HG03025 (cell line): ENCODE data around the gene OR2T8.

Experiments used
- ATAC-seq: cut with Tn5 transposase; IDR thresholded peaks from one replicate; pipeline ENCODE4 v1.9.1; 2021; ENCODE audit warnings: mild to moderate bottlenecking, moderate library complexity; ENCODE audit not compliant: unreplicated experiment, low FRiP score

Gene OR2T8, protein sequence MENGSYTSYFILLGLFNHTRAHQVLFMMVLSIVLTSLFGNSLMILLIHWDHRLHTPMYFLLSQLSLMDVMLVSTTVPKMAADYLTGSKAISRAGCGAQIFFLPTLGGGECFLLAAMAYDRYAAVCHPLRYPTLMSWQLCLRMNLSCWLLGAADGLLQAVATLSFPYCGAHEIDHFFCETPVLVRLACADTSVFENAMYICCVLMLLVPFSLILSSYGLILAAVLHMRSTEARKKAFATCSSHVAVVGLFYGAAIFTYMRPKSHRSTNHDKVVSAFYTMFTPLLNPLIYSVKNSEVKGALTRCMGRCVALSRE

DNA sequence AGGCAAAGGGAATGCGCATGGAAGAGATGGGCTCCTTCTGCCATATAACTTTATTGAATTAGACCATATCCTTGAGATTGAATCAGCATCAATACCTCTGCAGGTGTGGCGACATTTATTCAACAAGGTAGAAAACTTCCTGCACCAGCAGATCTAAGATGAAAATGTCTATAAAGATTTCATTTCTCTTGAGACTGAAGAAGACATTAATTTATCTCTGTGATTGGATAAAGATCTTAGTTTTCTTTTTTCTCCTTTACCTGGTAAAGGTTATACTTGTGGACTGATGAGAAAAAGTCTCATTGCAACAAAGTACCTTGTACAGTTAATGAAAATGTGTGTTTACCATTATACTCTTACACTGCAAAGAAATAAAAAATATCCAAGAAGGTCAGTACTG lies at the start of gene OR2T8:
TSS of gene OR2T8 (plus strand) at position 301 of the 400 bp plus-strand sequence. CDS start 766 bp downstream, outside the sequence.
- ATAC-seq: no peak

DNA sequence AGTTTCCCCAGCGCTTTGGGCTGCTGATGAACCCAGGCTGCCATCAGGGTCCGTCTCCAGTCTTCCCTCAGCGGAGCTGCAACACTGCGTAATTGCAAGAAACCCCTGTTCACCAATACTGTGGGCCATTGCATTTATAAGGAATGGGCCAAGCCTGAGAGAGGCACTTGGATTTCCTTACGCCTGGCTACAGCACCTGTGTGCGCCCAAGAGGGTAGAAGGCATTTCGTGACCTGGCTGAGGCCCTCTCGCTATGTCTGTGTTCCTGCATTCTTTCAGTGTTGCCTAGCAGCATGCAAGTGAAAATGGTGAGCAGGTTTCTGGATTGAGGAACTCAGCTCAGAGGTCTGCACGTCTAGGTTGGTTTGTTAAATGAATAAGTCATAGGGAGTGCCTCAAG lies 36.7 kb upstream of the OR2T8 start:
- ATAC-seq: no peak

DNA sequence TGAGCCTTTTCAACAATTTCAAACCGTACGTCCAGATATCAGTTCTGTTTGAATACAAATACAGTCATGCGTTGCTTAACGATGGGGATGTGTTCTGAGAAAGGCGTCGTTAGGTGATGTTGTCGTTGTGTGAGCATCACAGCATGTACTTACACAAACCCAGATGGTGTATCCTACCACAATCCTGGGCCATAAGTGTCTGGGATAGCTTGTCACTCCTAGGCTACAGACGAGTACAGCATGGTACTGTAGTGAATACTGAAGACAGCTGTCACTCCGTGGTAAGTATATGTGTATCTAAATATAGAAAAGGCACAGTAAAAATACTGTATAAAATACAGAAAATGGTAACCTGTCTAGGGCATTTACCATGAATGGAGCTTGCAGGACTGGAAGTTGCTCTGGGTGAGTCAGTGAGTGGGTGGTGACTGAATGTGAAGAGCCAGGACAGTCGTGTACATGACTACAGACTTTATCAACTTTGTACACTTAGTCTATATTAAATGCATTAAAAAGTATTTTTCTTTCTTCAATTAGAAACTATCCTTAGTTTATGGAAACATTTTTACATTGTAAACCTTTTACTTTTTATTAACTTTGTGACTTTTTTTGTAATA lies 35.1 kb upstream of the OR2T8 start:
- no peak for ATAC-seq

DNA sequence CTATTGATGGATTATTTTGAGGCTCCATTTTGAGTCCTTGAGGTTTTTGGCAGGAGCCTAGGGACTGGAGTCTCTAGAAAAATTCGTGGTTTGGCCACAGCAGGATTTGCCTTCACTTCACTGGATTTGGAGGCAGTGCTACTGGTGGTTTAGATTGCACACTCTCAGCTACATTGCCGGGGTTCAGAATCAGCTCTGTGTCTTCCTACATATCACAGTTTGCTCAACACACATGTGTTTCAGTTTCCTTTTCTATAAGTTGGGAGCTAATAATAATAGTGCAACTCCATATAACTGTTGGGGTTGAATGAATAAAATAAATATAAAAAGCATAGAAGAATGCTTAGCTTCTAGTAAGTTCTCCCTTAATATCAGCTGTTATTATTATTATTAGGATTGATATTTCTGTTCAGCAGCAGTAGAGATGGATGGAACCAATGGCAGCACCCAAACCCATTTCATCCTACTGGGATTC lies 24.9 kb upstream of the OR2T8 start, which contains the start of gene OR2W3:
TSS of gene OR2W3 (plus strand) at position 425 of the 475 bp plus-strand sequence. CDS start at position 425, 0 bp downstream.
- ATAC-seq: no peak

DNA sequence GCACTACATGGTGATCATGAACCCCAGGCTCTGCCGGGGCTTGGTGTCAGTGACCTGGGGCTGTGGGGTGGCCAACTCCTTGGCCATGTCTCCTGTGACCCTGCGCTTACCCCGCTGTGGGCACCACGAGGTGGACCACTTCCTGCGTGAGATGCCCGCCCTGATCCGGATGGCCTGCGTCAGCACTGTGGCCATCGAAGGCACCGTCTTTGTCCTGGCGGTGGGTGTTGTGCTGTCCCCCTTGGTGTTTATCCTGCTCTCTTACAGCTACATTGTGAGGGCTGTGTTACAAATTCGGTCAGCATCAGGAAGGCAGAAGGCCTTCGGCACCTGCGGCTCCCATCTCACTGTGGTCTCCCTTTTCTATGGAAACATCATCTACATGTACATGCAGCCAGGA lies 24.1 kb upstream of the OR2T8 start:
- no peak for ATAC-seq

DNA sequence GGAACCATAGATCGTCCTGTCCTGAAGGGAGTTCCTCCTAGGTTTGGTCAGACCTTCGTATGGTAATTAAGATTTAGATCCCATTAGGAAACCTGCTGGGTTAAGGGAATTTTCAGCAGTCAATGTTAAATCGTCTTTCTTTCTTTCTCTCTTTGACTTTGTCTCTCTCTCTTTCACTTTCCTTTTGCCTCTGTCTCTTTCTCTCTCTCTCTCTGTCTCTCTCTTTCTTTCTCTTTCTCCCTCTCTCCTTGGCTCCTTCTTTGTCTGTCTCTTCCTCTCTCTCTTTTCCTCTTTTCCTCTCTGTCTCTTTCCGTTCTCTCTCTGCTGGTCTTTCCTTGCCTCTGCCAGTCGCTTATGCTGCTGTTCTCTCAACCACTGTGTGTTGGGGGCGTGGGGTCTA lies 15.9 kb upstream of the OR2T8 start:
- no peak for ATAC-seq

DNA sequence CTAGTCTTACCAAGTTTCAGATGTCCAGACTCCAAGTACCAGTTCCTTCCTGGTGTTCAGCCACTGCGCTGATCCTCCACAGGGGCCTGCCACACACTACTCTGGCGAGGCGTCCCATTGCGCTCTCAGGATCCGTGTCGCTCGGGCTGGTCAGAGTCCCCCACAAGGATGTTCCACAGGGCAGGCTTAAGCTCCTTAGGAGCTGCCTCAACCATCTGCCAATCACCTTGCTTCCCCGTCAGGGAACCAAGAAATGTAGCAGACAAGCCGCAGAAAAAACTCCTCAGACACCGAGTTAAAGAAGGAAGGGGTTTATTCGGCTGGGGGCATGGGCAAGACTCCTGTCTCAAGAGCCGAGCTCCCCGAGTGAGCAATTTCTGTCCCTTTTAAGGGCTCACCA lies 14.9 kb upstream of the OR2T8 start:
- no peak for ATAC-seq

DNA sequence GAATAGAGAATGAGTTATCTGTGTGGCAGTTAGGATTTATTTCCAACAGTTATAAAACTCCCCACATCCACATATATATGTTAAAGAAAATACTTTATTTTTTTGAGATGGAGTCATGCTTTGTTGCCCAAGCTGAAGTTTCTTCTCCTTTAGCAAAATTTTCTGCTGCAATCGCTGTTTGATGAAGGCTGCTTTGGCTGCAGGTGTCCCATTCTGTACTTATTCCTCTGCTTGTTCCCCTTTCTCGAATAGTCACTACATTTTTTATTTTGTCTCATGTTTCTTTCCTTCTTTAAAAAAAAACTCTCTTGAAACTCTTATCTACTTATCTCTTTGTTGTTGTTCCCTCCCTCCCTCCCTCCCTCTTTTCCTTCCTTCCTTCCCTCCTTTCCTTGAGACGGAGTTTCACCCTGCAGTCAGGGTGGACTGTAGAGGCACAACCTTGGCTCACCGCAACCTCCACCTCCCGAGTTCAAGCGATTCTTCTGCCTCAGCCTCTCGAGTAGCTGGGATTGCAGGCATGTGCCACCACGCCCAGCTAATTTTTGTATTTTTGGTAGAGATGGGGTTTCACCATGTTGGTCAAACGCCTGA lies 14.0 kb upstream of the OR2T8 start:
- ATAC-seq: no peak

DNA sequence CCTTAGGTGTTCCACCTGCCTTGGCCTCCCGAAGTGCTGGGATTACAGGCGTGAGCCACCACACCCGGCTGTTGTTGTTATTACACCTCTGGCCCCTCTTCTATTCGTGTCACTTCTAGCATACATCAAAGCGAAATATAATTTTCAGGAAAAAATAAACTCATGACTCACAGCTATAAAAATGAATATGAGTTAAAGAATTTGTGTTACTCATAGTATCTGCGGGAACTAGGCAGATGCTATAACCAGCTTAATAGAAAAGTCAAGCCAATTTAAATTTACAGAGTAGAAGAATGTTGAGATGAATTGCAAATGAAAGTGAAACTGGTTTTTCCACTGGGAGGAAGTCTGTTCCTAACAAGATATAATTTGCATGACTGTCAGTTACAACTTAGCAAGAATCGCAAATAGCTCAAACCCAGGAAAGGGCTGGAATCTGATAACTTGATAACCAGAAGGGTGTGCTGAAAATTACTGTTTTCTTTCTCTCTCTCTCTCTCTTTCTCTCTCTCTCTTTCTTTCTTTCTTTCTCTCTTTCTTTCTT lies 13.5 kb upstream of the OR2T8 start:
- no peak for ATAC-seq

DNA sequence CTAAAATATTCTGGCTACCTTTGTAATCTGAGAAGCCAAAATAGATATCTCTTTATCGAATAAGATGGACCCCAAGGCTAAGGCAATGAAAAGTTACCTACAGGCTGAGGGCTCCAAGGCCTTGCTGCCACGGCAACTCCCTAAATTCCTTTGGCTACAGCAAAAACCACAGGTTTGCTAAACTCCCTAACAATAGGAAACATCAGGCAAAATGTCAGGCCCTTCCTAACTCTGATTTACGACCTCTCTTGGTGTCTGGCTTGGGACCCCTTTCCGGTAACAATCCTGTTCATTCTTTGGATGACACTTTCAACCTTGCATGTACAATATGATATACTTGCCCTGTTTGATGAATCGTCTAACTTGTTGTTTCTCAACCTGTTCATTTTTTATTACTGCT lies 11.3 kb upstream of the OR2T8 start:
- ATAC-seq: no peak

DNA sequence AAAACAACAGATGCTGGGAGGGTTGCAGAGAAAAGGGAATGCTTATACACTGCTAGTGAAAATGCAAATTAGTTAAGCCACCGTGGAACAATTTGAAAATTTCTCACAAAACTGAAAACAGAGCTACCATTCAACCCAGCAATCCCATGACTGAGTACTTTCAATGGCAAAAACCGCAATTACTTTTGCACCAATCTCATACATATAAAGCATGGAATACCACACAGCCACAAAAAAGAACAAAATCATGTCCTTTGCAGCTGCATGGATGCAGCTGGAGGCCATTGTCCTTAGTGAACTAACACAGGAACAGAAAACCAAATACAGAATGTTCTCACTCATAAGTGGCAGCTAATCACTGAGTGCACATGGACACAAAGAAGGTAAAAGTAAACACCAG lies 6.3 kb upstream of the OR2T8 start:
- ATAC-seq: no peak

DNA sequence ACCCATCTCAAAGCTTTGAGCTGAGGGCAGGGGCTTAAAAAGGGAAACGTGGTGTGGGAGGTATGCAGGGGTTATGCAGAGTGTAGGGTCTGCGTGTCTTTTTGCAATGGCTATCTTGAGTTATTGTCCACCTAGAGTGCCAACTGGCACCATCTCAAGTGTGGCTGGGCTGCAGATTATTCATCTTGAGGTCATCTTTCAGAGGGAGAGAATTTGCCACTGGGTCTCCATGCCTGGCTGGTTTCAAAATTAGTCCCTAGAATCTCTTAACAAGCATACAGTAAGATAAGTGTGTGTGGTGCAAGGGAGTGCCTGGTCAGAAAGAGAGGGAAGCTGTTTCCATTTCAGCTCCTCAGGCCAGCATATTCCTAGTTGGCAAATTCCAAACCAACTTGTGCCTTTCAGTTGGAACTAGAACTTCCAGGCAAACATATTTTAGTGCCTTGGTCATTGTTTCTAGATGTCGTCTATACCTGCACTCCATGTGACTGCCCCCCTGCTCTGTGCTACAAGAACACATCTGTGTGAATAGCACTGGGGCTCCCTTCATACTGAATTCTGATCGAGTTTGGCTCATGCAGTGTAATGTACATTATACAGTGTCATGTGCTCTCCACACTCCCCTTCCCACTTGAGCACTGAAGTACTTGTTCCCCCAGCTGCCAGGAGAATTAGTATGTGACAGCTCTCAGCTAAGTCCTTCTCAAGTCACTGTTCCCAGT lies 5.0 kb upstream of the OR2T8 start:
- ATAC-seq: no peak

DNA sequence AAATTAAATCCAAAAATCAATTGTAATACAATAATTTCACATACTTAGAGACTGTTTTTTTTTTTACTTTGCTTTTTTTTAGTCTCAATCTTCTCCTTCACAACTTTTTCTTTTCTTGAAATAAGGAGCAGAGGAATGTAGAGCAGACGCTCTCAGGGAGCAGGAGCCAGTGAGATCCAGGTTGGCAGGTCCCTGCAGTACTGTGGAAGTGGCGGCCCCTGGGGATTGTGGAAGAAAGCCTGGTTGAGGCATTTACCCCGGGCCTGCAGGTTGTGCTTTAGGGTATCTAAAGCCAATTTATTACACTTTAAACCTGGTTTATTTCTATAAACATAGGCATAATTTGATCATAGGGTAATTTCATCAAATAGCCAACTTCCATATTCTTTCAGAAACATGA lies 3.9 kb downstream of the OR2T8 start:
- no peak for ATAC-seq

DNA sequence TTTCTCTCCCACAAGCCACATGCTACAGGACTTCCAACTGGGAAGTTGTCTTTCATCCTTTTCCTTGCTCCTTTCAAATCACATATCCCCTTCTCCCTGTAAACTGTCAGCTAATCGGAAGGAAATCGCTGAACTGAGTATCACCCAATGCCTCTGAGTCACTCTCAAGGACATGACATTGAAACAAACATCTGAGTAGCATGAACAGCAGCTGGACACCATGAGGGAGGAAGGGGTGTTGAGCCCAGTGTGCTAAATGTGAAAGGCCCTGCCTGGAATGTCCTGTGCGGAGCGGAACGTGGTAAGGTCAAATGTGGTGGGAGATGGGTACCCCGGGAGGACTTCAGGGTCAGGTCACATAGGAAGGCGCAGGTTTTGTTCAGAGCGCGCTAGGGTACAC lies 4.8 kb downstream of the OR2T8 start, which contains the start of gene OR2AJ1:
TSS of gene OR2AJ1 (plus strand) at position 22 of the 400 bp plus-strand sequence. CDS start 8,880 bp downstream, outside the sequence.
- no peak for ATAC-seq

DNA sequence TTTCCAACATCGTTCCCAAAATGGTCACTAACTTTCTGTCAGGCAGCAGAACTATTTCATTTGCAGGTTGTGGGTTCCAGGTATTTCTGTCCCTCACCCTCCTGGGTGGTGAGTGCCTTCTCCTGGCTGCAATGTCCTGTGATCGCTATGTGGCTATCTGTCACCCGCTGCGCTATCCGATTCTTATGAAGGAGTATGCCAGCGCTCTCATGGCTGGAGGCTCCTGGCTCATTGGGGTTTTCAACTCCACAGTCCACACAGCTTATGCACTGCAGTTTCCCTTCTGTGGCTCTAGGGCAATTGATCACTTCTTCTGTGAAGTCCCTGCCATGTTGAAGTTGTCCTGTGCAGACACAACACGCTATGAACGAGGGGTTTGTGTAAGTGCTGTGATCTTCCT lies 13.9 kb downstream of the OR2T8 start:
- no peak for ATAC-seq

DNA sequence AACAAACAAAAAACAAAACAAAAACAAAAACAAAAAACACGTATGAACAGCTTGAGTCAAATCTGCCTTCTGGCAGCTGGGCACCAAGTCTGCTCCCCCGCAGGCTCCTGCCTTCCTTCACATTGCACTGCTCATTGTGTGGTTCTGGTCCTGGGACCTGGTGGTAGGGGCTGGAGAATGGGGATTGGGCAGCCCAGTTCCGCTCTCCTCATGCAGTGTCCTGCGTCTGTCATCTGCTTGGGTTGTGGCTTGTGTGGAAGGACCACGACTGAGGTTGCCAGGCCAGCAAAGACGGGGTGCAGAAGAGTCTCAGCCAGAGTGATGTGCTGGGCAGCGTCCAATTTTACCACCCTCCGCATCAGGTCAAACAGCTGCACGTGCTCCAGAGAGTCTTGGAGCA lies 15.7 kb downstream of the OR2T8 start:
- no peak for ATAC-seq

DNA sequence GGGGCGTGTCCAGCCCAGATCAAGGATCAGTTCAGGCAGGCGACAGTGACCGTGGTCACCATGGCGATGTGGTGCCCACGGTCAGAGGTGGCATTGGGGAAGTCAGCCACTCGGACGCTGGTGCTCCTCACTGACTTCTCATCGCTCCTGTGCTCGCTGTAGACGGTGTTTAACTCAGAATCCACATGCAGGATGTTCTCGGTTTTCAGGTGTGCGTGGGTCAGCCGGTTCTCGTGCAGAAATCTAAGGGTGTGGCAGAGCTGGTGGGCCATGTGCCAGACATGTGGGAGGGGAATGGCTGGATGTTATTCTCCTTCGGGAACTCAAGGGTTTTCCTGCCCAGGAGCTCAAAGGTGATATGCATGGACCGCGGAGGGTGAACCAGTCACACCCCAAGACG lies 16.4 kb downstream of the OR2T8 start:
- ATAC-seq: no peak

DNA sequence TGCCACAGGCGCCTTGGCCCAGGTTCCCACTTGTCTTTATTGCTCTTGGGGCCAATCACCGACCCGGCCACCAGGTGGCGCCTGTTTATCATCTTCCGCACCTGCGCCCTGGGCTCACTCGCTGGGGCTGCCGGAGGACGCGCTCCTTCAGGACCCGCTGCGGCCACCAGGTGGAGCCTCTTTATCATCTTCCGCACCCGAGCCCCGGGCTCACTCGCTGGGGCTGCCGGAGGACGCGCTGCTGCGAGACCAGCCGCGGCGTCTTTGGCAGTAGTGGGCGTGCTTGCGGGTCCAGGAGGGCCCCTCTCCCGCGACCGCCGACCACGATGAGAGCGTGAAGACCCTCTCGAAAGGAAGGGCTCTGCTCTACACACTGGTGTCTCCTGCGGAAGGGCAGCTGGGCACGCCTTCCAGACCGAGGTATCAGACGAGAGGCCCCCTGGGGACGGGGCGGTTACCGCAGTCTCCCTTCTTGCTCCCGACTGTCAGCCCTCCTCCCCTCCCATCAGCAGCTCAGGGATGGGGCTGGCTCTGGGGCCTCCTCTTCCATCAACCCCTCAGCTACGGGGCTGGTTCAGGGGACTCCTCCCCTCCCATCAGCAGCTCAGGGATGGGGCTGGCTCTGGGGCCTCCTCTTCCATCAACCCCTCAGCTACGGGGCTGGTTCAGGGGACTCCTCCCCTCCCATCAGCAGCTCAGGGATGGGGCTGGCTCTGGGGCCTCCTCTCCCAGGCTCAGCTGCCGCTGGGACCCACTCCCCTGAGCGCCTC lies 17.1 kb downstream of the OR2T8 start:
- ATAC-seq: peak; percentile 99

DNA sequence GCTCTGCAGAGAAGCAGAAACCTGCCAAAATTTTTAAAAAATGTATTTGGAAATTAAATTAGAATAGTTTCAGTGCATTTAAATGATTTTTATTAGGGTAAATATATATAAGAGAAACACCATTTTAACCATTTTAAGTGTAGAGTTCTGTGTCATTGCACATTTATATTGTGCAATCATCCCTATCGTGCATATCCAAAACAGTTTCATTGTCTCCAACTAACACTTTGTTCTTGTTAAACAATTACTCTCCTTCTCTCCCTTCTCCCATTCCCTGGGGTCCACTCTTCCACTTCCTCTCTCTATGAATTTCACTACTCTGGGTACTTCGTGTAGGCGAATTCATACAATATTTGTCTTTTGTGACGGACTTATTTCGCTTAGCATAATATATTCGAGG lies 22.6 kb downstream of the OR2T8 start:
- ATAC-seq: no peak

DNA sequence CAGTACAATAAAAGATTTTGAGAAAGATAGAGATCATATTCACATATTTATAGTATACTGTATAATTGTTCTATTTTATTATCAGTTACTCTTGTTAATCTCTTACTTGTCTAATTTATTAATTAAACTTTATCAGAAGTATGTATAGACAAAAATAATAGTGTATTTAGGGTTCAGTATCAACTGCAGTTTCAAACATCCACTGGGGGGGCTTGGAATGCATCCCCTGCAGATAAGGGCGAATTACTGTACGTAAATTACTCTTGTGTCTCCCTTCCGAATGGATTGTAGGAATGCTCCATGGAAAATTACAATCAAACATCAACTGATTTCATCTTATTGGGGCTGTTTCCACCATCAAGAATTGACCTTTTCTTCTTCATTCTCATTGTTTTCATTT lies 28.5 kb downstream of the OR2T8 start, which contains the start of gene OR2L8:
TSS of gene OR2L8 (plus strand) at position 301 of the 400 bp plus-strand sequence. CDS start at position 301, 0 bp downstream.
- ATAC-seq: no peak
